Fibroblast of lung (primary cell): ENCODE results near the gene ADH1C. TPM values are rescaled to one million over a fixed set of nuclear protein-coding genes. Genes with fewer than 3 reads are reported as not detected.
A peak's percentile ranks its signal among the peaks of the same experiment; 100 is the strongest.

Source experiments
- DNase-seq, 2 donors: peaks; one replicate each; pipeline versions ENCODE4 v3.0.0 to v3.0.0-alpha.2; 2010; ENCODE audit warnings: low read depth in 2 of 2
- H2AFZ ChIP-seq: 2 replicates; pipeline ENCODE4 v1.5.1; 2012; ENCODE audit warnings: low read length, control low read depth, inconsistent platforms
- H3K27ac ChIP-seq: 2 replicates; pipeline ENCODE4 v1.5.1; 2011; ENCODE audit warnings: low read length, control low read depth; ENCODE audit not compliant: insufficient read depth
- H3K27me3 ChIP-seq: 2 replicates; pipeline ENCODE4 v1.5.1; 2011; ENCODE audit warnings: mild to moderate bottlenecking, low read length; ENCODE audit not compliant: control insufficient read depth, insufficient read depth
- H3K36me3 ChIP-seq: 2 replicates; pipeline ENCODE4 v1.5.1; 2011; ENCODE audit warnings: low read length; ENCODE audit not compliant: control insufficient read depth, insufficient read depth
- H3K4me1 ChIP-seq: 2 replicates; pipeline ENCODE4 v1.5.1; 2011; ENCODE audit warnings: low read length; ENCODE audit not compliant: control insufficient read depth, insufficient read depth; ENCODE audit errors: extremely low read depth
- H3K4me2 ChIP-seq: 2 replicates; pipeline ENCODE4 v1.5.1; 2011; ENCODE audit warnings: low read length, control low read depth; ENCODE audit not compliant: insufficient read depth; ENCODE audit errors: extremely low read depth
- H3K4me3 ChIP-seq, 4 experiments: fragments of 200-600 bp in 1 of 4; sonication (generic) in 1 of 4; replicated peaks in 1 of 4; 2 replicates each; pipeline ENCODE4 v1.5.1; 2011 to 2016; ENCODE audit warnings: low read length in 4 of 4, low read depth in 3 of 4, mild to moderate bottlenecking in 3 of 4, control low read depth in 2 of 4, inconsistent platforms in 1 of 4, mixed read lengths in 1 of 4; ENCODE audit not compliant: insufficient read depth in 1 of 4; ENCODE audit errors: control extremely low read depth in 1 of 4
- H3K79me2 ChIP-seq: 2 replicates; pipeline ENCODE4 v1.5.1; 2012; ENCODE audit warnings: mild to moderate bottlenecking, low read length, inconsistent platforms; ENCODE audit not compliant: control insufficient read depth, insufficient read depth
- H3K9ac ChIP-seq: 2 replicates; pipeline ENCODE4 v1.5.1; 2011; ENCODE audit warnings: mild to moderate bottlenecking, low read length, control low read depth; ENCODE audit not compliant: insufficient read depth
- H3K9me3 ChIP-seq: 2 replicates; pipeline ENCODE4 v1.5.1; 2012; ENCODE audit warnings: low read depth, low read length; ENCODE audit not compliant: control insufficient read depth, insufficient read depth
- H4K20me1 ChIP-seq: 2 replicates; pipeline ENCODE4 v1.5.1; 2011; ENCODE audit warnings: low read length; ENCODE audit not compliant: control insufficient read depth, insufficient read depth; ENCODE audit errors: extremely low read depth
- EZH2 ChIP-seq: IDR thresholded peaks from 2 replicates; pipeline ENCODE4 v1.5.1; 2012; ENCODE audit warnings: low read length, control low read depth, mild to moderate bottlenecking; ENCODE audit errors: missing control alignments
- polyA plus RNA-seq, 2 donors: library from polyadenylated mRNA; depleted of rRNA in 1 of 2; stranded (reverse) in 1 of 2; unstranded in 1 of 2; fragments of >200 nt; gene quantifications; 2 replicates each; pipeline ENCODE4 v1.2.1, GENCODE V29; 2011 to 2012; ENCODE audit warnings: missing spikeins in 1 of 2
- total RNA-seq: library from RNA; depleted of rRNA; stranded (reverse); fragments of >200 nt; gene quantifications from 2 replicates; pipeline ENCODE4 v1.2.1, GENCODE V29; 2014
- TF ChIP-seq, protein P1 (sequence below), 2 donors: IDR thresholded peaks in 1 of 2; conservative IDR thresholded peaks in 1 of 2; 1 replicate in 1 of 2; 2 replicates in 1 of 2; pipeline ENCODE4 v1.5.1; 2011 to 2012; ENCODE audit warnings: low read length in 2 of 2, control low read depth in 1 of 2, inconsistent platforms in 1 of 2, low read depth in 1 of 2, mild to moderate bottlenecking in 1 of 2

Gene ADH1C
- total and polyA plus RNA-seq, 2 donors (not counting 1 experiment from before 2014, with no cell fraction given), result 0.83 to 1.2 TPM

DNA sequence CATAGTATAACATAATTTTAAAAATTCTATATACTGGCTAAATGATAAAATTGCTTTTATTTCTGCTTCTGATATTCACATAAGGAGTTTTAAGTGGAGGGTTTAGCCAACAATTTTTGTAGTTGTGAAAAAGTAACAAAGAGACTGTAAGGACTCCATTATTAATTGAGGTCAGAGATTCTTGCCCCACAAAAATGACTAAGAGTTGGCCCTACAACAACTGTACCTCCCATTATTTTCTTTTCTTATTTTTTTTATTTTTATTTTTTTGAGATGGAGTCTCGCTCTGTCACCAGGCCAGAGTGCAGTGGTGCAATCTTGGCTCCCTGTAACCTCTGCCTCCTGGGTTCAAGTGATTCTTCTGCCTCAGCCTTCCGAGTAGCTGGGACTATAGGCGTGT lies 21.9 kb downstream of the ADH1C start:
- H3K4me3 ChIP-seq, result no peak overlapping the region
- H4K20me1 ChIP-seq, result no peaks in the 10 kb centered on the region
- DNase-seq, result peak in 1 of 2 donors; percentile 39

DNA sequence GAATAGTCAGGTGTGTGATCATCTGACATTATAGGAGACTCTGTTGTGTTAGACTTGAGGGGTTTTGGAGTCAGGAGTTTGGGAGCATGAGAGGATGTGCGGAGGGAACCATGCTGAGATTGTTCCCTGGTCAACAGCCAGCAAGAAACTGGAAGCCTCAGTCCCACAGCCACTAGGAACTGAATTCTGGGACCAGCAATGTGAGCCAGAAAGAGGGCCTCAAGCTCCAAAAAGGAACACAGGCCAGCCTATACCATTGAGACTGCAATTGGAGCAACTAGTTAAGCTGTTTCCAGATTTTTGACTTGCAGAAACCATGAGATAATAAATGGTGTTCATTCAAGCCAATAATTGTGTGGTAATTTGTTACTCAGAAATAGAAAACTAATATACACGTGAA lies 22.7 kb downstream of the ADH1C start:
- TF ChIP-seq, protein P1, sequence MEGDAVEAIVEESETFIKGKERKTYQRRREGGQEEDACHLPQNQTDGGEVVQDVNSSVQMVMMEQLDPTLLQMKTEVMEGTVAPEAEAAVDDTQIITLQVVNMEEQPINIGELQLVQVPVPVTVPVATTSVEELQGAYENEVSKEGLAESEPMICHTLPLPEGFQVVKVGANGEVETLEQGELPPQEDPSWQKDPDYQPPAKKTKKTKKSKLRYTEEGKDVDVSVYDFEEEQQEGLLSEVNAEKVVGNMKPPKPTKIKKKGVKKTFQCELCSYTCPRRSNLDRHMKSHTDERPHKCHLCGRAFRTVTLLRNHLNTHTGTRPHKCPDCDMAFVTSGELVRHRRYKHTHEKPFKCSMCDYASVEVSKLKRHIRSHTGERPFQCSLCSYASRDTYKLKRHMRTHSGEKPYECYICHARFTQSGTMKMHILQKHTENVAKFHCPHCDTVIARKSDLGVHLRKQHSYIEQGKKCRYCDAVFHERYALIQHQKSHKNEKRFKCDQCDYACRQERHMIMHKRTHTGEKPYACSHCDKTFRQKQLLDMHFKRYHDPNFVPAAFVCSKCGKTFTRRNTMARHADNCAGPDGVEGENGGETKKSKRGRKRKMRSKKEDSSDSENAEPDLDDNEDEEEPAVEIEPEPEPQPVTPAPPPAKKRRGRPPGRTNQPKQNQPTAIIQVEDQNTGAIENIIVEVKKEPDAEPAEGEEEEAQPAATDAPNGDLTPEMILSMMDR (conservative IDR thresholded peaks at IDR 0.05 in 1 of 2, IDR thresholded peaks at IDR 0.05 in 1 of 2; ENCODE audit: low read depth in 1 of 2, low read length in 2 of 2), result no peak
- TF ChIP-seq EZH2, result no peak
- Histone ChIP-seq H3K36me3 (no peaks in the 10 kb centered on the region), H3K4me2 (no peak overlapping the region), H2AFZ (no peak overlapping the region), H3K79me2 (no peaks in the 10 kb centered on the region), H3K27ac (no peak overlapping the region), H3K9ac (no peak overlapping the region), H3K4me3 (no peak overlapping the region), H3K27me3 (no peaks in the 10 kb centered on the region), H3K9me3 (no peaks in the 10 kb centered on the region), H3K4me1 (no peaks in the 10 kb centered on the region), H4K20me1 (no peaks in the 10 kb centered on the region)
- DNase-seq, result no peak

More for the DNA sequence above, 21.9 kb downstream of the ADH1C start:
- Histone ChIP-seq H3K79me2 (no peaks in the 10 kb centered on the region), H3K27ac (no peak overlapping the region), H3K9me3 (no peaks in the 10 kb centered on the region), H3K9ac (no peak overlapping the region), H2AFZ (no peak overlapping the region), H3K36me3 (no peaks in the 10 kb centered on the region), H3K4me2 (no peak overlapping the region), H3K27me3 (no peaks in the 10 kb centered on the region), H3K4me1 (no peaks in the 10 kb centered on the region)
- TF ChIP-seq, protein P1 (conservative IDR thresholded peaks at IDR 0.05 in 1 of 2, IDR thresholded peaks at IDR 0.05 in 1 of 2; ENCODE audit: low read depth in 1 of 2, low read length in 2 of 2), result no peak
- no peak for TF ChIP-seq EZH2

DNA sequence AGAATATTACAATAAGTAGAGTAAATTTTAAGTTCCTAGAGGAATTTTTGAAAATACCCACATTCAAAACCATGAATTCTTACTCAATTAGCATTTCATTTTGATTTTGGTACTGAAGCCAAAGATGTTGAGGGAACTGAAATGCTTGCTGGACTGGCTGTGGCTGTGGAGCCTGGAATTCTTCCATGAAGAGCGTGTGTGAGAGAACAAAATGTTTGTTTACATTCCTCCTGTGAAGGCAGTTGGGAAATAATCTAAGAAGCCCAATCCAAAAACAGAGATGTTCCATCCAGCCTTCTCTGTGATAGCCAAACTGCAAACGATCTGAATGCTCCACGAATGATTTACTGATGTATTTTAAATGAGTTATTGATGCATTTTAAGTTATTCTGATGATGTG lies 27.6 kb downstream of the ADH1C start:
- H4K20me1 ChIP-seq, result no peaks in the 10 kb centered on the region
- H3K27me3 ChIP-seq, result no peaks in the 10 kb centered on the region
- no peak overlapping the region for H3K27ac ChIP-seq
- H3K36me3 ChIP-seq, result no peaks in the 10 kb centered on the region
- DNase-seq, result peak; percentile 17 to 98
- no peak overlapping the region for H3K4me2 ChIP-seq
- no peak overlapping the region for H3K9ac ChIP-seq
- no peaks in the 10 kb centered on the region for H3K9me3 ChIP-seq
- no peak overlapping the region for H2AFZ ChIP-seq
- TF ChIP-seq, protein P1 (conservative IDR thresholded peaks at IDR 0.05 in 1 of 2, IDR thresholded peaks at IDR 0.05 in 1 of 2; ENCODE audit: low read depth in 1 of 2, low read length in 2 of 2), result no peak
- no peak for TF ChIP-seq EZH2
- H3K4me3 ChIP-seq, result no peak overlapping the region
- H3K79me2 ChIP-seq, result no peaks in the 10 kb centered on the region
- peaks cover 4% of the 10 kb centered on the region for H3K4me1 ChIP-seq
